AG09309 (cell line): Measurements from ENCODE around the gene LRRC1.
"Not testable (repeated sequence)": the region's sequence is repeated elsewhere in the genome, so short reads cannot be mapped to it uniquely, and the experiment has no call there.

Experiments used
- DNase-seq: peaks from one replicate; pipeline ENCODE4 v3.0.0-alpha.2; 2010; ENCODE audit warnings: low read depth
- H3K4me3 ChIP-seq: 2 replicates; pipeline ENCODE4 v1.5.1; 2011; ENCODE audit warnings: mild to moderate bottlenecking, low read depth, low read length, moderate library complexity; ENCODE audit not compliant: control insufficient read depth
- CTCF ChIP-seq: IDR thresholded peaks from 2 replicates; pipeline ENCODE4 v1.5.1; 2011; ENCODE audit warnings: mild to moderate bottlenecking, low read depth, low read length, inconsistent platforms; ENCODE audit not compliant: insufficient read depth, control insufficient read depth; ENCODE audit errors: missing control alignments

Gene LRRC1

GRCh38 chr6:53768636-53769035 is 26.2 kb upstream of the LRRC1 start:
- no peak overlapping the region for H3K4me3 ChIP-seq
- TF ChIP-seq CTCF = no peak
- no peak for DNase-seq

GRCh38 chr6:53770780-53771249 is 24.0 kb upstream of the LRRC1 start:
- no peak overlapping the region for H3K4me3 ChIP-seq
- DNase-seq = no peak
- no peak for TF ChIP-seq CTCF

- H3K4me3 ChIP-seq = no peak overlapping the region
- no peak for DNase-seq
- TF ChIP-seq CTCF = no peak
Measured at GRCh38 chr6:53771785-53772624, 22.8 kb upstream of the LRRC1 start.

GRCh38 chr6:53773044-53773696 is 21.6 kb upstream of the LRRC1 start:
- TF ChIP-seq CTCF = no peak
- no peak overlapping the region for H3K4me3 ChIP-seq
- DNase-seq = no peak

- H3K4me3 ChIP-seq, DNase-seq: not testable (repeated sequence)
Measured at GRCh38 chr6:53776152-53776551, 18.7 kb upstream of the LRRC1 start.

GRCh38 chr6:53784991-53785390 is 9.8 kb upstream of the LRRC1 start:
- DNase-seq, H3K4me3 ChIP-seq: not testable (repeated sequence)

- no peak for TF ChIP-seq CTCF
- DNase-seq = no peak
- no peak overlapping the region for H3K4me3 ChIP-seq
Measured at GRCh38 chr6:53786832-53787231, 8.0 kb upstream of the LRRC1 start.
